ENCODE measurements around the gene CLTA.

GRCh38 chr9:36247356-36247755, 56.6 kb downstream of the CLTA start:
- TF ChIP-seq POLR2A (IDR thresholded peaks at IDR 0.05; ENCODE audit: low read length), result no peak
- no peak for TF ChIP-seq ESRRA (IDR thresholded peaks at IDR 0.05; ENCODE audit: borderline replicate concordance, low read length)

Data from A549 (cell line).